Activated CD8-positive, alpha-beta memory T cell treated with anti-CD3 and anti-CD28 coated beads, Interleukin-2, amount 10 ng/mL, durations not matched to agents 7 days and 5 days (primary cell): ENCODE measurements around the gene QSER1. TPM values are rescaled to one million over a fixed set of nuclear protein-coding genes. Genes with fewer than 3 reads are reported as not detected.
"Not testable (repeated sequence)": the region's sequence is repeated elsewhere in the genome, so short reads cannot be mapped to it uniquely, and the experiment has no call there.

Experiments used
- ATAC-seq: fragments of 150-1000 bp; cut with Tn5 transposase; one replicate; pipeline ENCODE4 v1.10.0; 2021; ENCODE audit warnings: moderate library complexity
- CTCF ChIA-PET: fragments of 350-600 bp; sonication (Branson Sonifier 250); formaldehyde crosslinking; loops from one replicate; lab custom pipeline; 2021; ENCODE audit warnings: antibody characterized with exemption; lab: Charles Lee
- DNase-seq: peaks from one replicate; pipeline ENCODE4 v3.0.0-alpha.2; 2020
- H3K27ac Mint-ChIP-seq: one replicate; pipeline ENCODE4 v1.8.0; 2021; ENCODE audit warnings: mild to moderate bottlenecking, mixed read lengths
- H3K27me3 Mint-ChIP-seq: one replicate; pipeline ENCODE4 v1.8.0; 2021; ENCODE audit warnings: mixed read lengths
- H3K36me3 Mint-ChIP-seq: one replicate; pipeline ENCODE4 v1.8.0; 2021; ENCODE audit warnings: mild to moderate bottlenecking, mixed read lengths
- H3K4me1 Mint-ChIP-seq: one replicate; pipeline ENCODE4 v1.8.0; 2021; ENCODE audit warnings: mixed read lengths
- H3K4me3 Mint-ChIP-seq: one replicate; pipeline ENCODE4 v1.8.0; 2021; ENCODE audit warnings: mild to moderate bottlenecking, moderate library complexity, mixed read lengths
- H3K9me3 Mint-ChIP-seq: one replicate; pipeline ENCODE4 v1.8.0; 2022; ENCODE audit warnings: low read depth, mixed read lengths
- total RNA-seq, 2 experiments: library from RNA; stranded (reverse); gene quantifications; one replicate each; pipeline ENCODE4 v1.2.3, GENCODE V29; 2021

The QSER1 gene
- total RNA-seq, 2 experiments from 2014 or later, result 8.0 to 11.6 TPM

DNA sequence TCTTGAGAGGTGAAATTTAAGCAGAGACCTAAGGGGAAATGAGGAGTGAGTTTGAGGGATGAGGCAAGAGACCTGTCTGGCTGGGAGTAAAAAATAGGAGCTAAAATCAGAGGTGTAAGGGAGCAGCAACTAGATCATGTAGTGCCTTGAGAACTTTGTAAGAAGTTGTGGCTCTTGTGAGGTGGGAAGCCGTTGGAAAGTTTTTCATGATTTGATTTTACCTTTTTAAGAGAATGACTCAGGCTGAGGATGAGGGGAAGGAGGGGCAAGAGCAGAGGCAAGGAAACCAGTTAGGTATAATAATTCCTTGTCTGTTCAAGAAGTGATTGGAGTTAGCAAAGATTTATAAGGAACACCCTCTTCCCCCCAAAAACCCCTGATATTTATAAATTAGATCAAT lies 25.8 kb downstream of the QSER1 start:
- DNase-seq, result no peak
- no peak overlapping the region for H3K4me3 Mint-ChIP-seq
- no peaks in the 10 kb centered on the region for H3K27me3 Mint-ChIP-seq
- H3K4me1 Mint-ChIP-seq, result peaks cover 21% of the 10 kb centered on the region
- peaks cover 4% of the 10 kb centered on the region for H3K36me3 Mint-ChIP-seq
- H3K27ac Mint-ChIP-seq, result no peak overlapping the region
- no peaks in the 10 kb centered on the region for H3K9me3 Mint-ChIP-seq
- CTCF ChIA-PET, result no interaction called here
- no peak for ATAC-seq

DNA sequence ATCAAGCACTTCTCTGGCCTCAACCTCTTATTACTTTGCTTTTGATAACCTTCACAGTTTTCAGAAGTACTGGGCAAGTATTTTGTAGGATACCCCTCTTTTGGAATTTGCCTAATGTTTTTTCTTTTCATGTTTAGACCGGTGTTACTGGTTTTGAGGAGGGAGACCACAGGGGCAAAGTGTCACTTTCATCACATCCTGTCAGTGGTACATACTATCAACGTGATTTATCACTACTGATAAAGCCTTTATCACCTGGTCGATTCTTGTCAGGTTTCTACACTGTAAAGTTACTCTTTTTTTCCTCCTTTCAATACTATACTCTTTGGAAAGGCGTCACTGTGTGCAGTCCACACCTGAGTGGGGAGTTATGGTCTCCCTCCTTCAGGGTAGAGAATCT lies 26.7 kb downstream of the QSER1 start:
- CTCF ChIA-PET, result no interaction called here
- Mint-ChIP-seq H3K9me3 (no peaks in the 10 kb centered on the region), H3K27ac (no peak overlapping the region), H3K4me1 (peaks cover 21% of the 10 kb centered on the region), H3K27me3 (no peaks in the 10 kb centered on the region), H3K36me3 (peaks cover 2% of the 10 kb centered on the region), H3K4me3 (no peak overlapping the region)
- DNase-seq (no peak), ATAC-seq (peak; percentile 30)

DNA sequence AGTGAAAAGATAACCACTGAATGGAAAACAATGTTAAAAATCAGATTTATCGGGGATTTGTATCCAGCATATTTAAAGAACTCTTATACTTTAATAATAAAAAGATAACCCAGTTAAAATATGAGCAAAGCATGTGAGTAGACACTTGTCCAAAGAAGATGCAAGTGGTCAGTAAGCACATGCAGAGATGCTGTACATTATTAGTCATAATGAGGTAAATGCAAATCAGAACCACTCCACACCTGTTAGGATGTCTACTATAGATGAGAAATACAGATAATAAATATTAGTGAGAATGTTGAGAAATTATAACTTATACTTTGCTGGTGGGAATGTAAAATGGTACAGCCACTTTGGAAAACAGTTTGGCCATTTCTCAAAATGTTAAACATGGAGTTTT lies 28.0 kb downstream of the QSER1 start:
- ATAC-seq (no peak), DNase-seq (no peak)
- peaks cover 2% of the 10 kb centered on the region for H3K36me3 Mint-ChIP-seq
- H3K4me3 Mint-ChIP-seq, result no peak overlapping the region
- H3K27me3 Mint-ChIP-seq, result no peaks in the 10 kb centered on the region
- CTCF ChIA-PET, result no interaction called here
- H3K4me1 Mint-ChIP-seq, result peaks cover 21% of the 10 kb centered on the region
- H3K27ac Mint-ChIP-seq, result no peak overlapping the region
- no peaks in the 10 kb centered on the region for H3K9me3 Mint-ChIP-seq

DNA sequence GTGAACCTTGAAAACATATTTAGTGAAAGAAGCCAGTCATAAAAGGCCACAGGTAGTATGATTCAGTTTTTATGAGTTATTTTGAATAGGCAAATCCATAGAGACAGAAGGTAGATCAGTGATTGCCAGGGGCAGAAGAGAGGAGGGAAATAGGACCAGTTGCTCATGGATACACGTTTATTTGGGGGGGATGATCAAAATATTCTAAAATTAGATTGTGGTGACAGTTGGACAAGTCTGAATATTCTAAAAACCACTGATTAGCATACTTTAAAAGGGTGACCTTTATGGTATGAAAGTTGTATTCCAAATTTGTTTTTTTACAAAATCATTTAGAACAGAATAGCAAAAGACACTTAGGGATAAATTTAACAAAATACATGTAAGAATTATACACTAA lies 28.6 kb downstream of the QSER1 start:
- CTCF ChIA-PET, result no interaction called here
- no peak overlapping the region for H3K27ac Mint-ChIP-seq

DNA sequence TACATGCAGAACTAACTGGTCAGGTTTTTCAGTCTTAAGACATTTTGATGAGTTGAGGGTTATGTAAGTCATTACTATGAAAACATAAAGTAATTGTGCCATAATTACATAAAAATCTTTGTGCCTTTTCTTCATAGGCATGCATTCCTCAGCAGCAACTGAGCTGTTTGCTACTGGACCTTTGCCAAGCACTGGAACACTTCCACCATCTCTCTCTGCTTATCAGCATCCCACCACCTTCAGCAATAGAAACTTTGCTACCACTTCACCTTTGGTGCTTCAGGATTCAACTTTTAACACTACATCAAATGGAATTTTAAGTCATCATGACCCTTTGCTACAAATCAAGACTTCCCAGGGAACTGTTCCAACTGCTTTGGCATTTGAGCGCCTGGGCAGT lies 39.0 kb downstream of the QSER1 start:
- CTCF ChIA-PET, result interaction anchor here (1.5 to 1.7 kb wide), 2 partner anchors 37 to 38 kb away, joined by 3 to 4 read pairs; no protein-coding TSS in a partner anchor
- no peak overlapping the region for H3K27ac Mint-ChIP-seq
- H3K36me3 Mint-ChIP-seq, result peaks cover 48% of the 10 kb centered on the region
- no peak for DNase-seq
- H3K9me3 Mint-ChIP-seq, result no peaks in the 10 kb centered on the region
- ATAC-seq, result no peak
- no peaks in the 10 kb centered on the region for H3K27me3 Mint-ChIP-seq
- peaks cover 6% of the 10 kb centered on the region for H3K4me1 Mint-ChIP-seq
- no peak overlapping the region for H3K4me3 Mint-ChIP-seq

More for the DNA sequence above, 28.6 kb downstream of the QSER1 start:
- H3K36me3 Mint-ChIP-seq, result peaks cover 2% of the 10 kb centered on the region
- no peaks in the 10 kb centered on the region for H3K9me3 Mint-ChIP-seq
- no peak for ATAC-seq
- H3K4me1 Mint-ChIP-seq, result peaks cover 21% of the 10 kb centered on the region
- DNase-seq, result no peak
- H3K4me3 Mint-ChIP-seq, result no peak overlapping the region
- no peaks in the 10 kb centered on the region for H3K27me3 Mint-ChIP-seq

DNA sequence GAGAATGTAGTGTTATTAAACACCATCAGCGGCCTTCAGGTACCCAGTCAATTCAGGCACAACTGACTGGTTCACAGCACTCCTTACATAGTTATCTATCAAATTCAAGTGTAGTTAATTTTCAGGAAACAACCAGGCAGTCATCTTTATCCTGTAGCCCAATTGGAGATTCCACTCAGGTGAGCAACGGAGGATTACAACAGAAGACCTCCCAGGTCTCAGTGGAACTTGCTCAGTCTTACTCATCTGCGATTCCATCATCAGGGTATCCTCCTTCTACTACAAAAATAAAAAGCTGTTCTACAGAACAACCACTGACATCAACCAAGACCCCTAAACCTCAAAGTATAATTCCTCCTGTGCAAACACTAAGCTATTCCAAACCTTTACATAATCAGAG lies 39.6 kb downstream of the QSER1 start:
- Mint-ChIP-seq H3K27me3 (no peaks in the 10 kb centered on the region), H3K36me3 (peaks cover 53% of the 10 kb centered on the region), H3K9me3 (no peaks in the 10 kb centered on the region), H3K4me3 (no peak overlapping the region), H3K4me1 (peaks cover 6% of the 10 kb centered on the region), H3K27ac (no peak overlapping the region)
- ATAC-seq, result no peak
- CTCF ChIA-PET, result interaction anchor here (1.5 to 1.7 kb wide), 2 partner anchors 37 to 39 kb away, joined by 3 to 4 read pairs; no protein-coding TSS in a partner anchor
- no peak for DNase-seq

DNA sequence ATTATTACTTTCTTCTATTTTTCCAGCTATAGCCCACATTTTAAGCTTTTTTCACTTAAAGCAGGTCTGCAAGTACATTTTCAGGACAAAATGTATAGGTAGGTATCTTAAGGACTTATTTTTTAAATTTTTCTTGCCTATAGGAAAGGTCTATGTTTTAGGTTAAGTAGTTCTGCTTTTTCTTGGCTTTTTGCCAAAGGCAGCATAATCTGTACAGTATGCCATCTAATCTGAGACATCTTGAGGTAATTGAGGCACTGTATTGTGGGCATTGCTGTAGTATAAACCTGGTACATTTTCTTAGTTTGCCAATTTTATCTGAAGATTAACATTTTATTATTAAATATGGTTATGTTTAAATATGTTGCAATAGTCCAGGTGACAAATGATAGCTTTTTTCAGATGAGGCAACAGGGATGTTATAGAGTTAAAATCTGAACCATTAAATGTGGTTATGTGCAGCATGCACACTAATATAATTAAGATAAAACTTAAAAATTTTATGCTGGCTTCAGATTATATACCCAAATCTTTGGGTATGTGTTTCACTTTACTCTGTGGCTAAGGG lies 42.9 kb downstream of the QSER1 start:
- DNase-seq, result no peak
- H3K27me3 Mint-ChIP-seq, result no peaks in the 10 kb centered on the region
- peaks cover 63% of the 10 kb centered on the region for H3K36me3 Mint-ChIP-seq
- no peak for ATAC-seq
- CTCF ChIA-PET, result no interaction called here
- no peak overlapping the region for H3K27ac Mint-ChIP-seq
- H3K4me1 Mint-ChIP-seq, result peaks cover 16% of the 10 kb centered on the region
- H3K9me3 Mint-ChIP-seq, result no peaks in the 10 kb centered on the region
- no peak overlapping the region for H3K4me3 Mint-ChIP-seq

DNA sequence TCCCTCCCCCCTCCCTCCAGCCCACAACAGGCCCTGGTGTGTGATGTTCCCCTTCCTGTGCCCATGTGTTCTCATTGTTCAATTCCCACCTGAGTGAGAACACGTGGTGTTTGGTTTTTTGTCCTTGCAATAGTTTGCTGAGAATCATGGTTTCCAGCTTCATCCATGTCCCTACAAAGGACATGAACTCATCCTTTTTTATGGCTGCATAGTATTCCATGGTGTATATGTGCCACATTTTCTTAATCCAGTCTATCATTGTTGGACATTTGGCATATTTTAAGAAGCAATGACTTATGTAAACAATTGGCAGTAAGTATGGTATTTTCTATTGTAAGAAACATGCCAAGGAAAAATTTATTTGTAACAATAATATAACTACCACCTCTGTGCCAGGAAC lies 43.6 kb downstream of the QSER1 start:
- H3K27ac Mint-ChIP-seq, H3K27me3 Mint-ChIP-seq, H3K9me3 Mint-ChIP-seq, ATAC-seq, DNase-seq, H3K4me3 Mint-ChIP-seq: not testable (repeated sequence)
- Mint-ChIP-seq H3K4me1 (peaks cover 20% of the 10 kb centered on the region), H3K36me3 (peaks cover 67% of the 10 kb centered on the region)
- CTCF ChIA-PET, result interaction anchor here (1.9 kb wide), 1 partner anchor 129 kb away, joined by 6 read pairs; no protein-coding TSS in a partner anchor

DNA sequence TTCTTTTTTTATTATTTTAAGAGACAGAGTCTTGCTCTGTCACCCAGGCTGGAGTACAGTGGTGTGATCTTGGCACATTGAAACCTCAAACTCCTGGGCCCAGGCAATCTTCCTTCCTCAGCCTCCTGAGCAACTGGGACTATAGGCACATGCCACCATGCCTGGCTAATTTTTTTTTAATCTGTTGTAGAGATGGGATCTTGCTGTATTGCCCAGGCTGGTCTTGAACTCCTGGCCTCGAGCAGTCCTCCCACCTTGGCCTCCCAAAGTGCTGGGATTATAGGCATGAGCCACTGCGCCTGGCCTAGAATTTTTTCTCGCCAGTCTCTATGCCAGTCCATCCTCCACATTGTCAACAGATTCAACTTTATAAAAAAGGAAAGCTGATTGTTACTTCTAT lies 44.7 kb downstream of the QSER1 start:
- not testable (repeated sequence) for H3K27ac Mint-ChIP-seq, ATAC-seq, H3K4me3 Mint-ChIP-seq, H3K9me3 Mint-ChIP-seq, H3K27me3 Mint-ChIP-seq, DNase-seq
- CTCF ChIA-PET, result interaction anchor here (1.9 kb wide), 1 partner anchor 128 kb away, joined by 6 read pairs; no protein-coding TSS in a partner anchor
- peaks cover 23% of the 10 kb centered on the region for H3K4me1 Mint-ChIP-seq
- peaks cover 61% of the 10 kb centered on the region for H3K36me3 Mint-ChIP-seq

DNA sequence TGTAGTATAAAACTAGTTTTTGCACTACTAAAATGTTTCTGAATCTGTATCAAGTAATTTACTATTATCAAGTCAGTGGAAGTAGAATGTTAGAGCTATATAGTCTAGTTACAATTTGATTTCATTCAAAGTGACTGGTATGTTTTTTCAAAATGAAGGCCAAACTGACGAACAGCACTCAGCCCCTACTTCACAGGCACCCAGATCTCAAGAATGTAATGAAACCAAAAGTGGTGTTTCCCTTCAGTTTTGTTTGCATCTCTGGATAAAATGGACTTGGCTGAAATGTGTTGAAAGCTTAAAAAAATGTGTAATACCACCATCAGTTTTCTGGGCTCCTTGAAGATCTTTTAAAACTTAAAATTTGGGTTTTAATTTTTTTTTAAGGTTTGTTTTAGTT lies 46.4 kb downstream of the QSER1 start:
- H3K36me3 Mint-ChIP-seq, result peaks cover 47% of the 10 kb centered on the region
- no peak for DNase-seq
- no peak overlapping the region for H3K4me3 Mint-ChIP-seq
- ATAC-seq, result no peak
- H3K27me3 Mint-ChIP-seq, result no peaks in the 10 kb centered on the region
- CTCF ChIA-PET, result interaction anchor here (2.1 kb wide), 1 partner anchor 17 kb away, joined by 4 read pairs; no protein-coding TSS in a partner anchor
- H3K9me3 Mint-ChIP-seq, result no peaks in the 10 kb centered on the region
- no peak overlapping the region for H3K27ac Mint-ChIP-seq
- peaks cover 23% of the 10 kb centered on the region for H3K4me1 Mint-ChIP-seq

DNA sequence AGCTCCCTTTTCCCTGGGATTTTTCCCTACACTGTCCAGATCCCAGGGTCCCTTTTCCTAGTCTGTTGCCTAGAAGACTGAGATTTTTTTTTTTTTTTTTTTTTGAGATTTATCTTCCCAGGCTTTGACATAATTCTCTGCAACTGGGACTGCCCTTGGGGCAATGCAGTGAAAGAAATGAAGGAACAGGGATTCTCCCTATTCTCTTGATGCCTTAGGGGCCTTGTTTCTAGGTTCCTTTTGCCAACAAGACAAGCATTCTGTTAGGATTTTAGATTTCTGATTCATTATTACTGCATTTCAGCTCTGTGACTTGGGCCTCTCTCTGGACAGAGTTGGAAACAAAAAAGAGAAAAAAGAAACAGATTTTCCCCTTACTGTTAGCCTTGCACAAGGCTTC lies 47.3 kb downstream of the QSER1 start:
- Mint-ChIP-seq H3K27me3 (no peaks in the 10 kb centered on the region), H3K4me3 (no peak overlapping the region), H3K36me3 (peaks cover 39% of the 10 kb centered on the region), H3K27ac (no peak overlapping the region), H3K4me1 (peaks cover 23% of the 10 kb centered on the region), H3K9me3 (no peaks in the 10 kb centered on the region)
- ATAC-seq, result no peak
- CTCF ChIA-PET, result interaction anchor here (2.1 kb wide), 1 partner anchor 16 kb away, joined by 4 read pairs; no protein-coding TSS in a partner anchor
- DNase-seq, result no peak

DNA sequence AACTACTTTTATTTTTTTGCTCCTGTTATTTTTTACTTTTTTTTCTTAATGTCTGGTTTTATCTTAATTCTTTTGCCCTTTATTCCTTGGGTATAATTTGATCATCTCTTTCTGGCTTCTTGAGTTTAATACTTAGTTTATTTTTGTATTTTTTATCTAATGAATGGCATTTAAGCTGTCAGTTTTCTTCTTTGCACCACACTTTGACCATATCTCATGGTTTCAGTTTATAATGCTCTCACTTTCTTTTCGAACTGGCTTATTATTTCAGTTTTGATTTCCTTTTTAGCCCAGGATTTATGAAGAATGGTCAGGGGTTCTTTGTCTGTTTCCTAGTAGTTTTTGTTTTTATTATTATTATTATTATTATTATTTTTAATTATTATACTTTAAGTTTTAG lies 48.3 kb downstream of the QSER1 start:
- H3K27me3 Mint-ChIP-seq, result no peaks in the 10 kb centered on the region
- H3K36me3 Mint-ChIP-seq, result peaks cover 36% of the 10 kb centered on the region
- ATAC-seq (no peak), DNase-seq (no peak)
- CTCF ChIA-PET, result interaction anchor here (2.1 kb wide), 1 partner anchor 15 kb away, joined by 4 read pairs; no protein-coding TSS in a partner anchor
- no peak overlapping the region for H3K27ac Mint-ChIP-seq
- H3K4me1 Mint-ChIP-seq, result peaks cover 23% of the 10 kb centered on the region
- no peaks in the 10 kb centered on the region for H3K9me3 Mint-ChIP-seq
- H3K4me3 Mint-ChIP-seq, result no peak overlapping the region

DNA sequence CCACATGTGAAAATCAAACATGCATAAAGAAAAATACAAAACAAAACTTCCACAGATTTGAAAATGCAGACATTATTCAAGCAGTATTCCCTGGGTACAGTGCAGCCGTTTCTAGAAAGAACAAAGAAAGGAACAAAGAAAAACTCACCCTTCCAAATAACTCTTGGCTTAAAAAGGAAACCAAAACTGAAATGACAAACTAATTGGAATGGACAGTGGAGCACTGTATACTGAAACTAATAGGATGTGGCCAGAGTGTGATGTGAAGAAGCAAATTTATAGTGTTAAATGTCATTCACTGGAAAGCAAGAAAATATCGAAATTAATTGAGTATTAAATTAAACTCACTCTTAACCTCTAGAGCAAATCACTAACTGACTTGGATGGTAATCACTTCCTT lies 55.4 kb downstream of the QSER1 start:
- CTCF ChIA-PET, result no interaction called here
- Mint-ChIP-seq H3K27ac (no peak overlapping the region), H3K36me3 (peaks cover 21% of the 10 kb centered on the region), H3K9me3 (peaks cover 9% of the 10 kb centered on the region), H3K4me1 (peaks cover 2% of the 10 kb centered on the region), H3K27me3 (no peaks in the 10 kb centered on the region), H3K4me3 (no peak overlapping the region)
- DNase-seq (no peak), ATAC-seq (no peak)

DNA sequence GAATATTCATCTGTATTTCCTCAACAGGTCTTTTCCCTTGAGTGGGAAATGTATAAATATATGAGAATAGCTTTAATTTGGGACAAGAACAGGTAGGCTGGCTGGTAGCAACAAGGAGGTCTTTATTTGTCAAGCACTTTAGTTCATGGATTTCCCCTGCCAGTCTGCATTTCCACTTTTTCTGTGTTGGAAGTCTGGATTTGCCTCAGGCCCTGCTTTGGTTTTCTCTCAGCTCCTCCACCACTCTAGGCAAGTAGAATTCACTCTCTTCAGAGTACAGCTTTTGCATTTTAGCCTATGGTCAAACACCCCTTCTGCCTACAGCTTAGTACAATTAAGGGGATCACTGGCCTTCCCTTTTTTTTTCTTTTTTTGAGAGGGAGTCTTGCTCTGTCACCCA lies 57.1 kb downstream of the QSER1 start:
- DNase-seq (no peak), ATAC-seq (no peak)
- H3K4me3 Mint-ChIP-seq, result no peak overlapping the region
- no peaks in the 10 kb centered on the region for H3K27me3 Mint-ChIP-seq
- peaks cover 19% of the 10 kb centered on the region for H3K36me3 Mint-ChIP-seq
- peaks cover 9% of the 10 kb centered on the region for H3K9me3 Mint-ChIP-seq
- H3K27ac Mint-ChIP-seq, result no peak overlapping the region
- CTCF ChIA-PET, result no interaction called here
- peaks cover 2% of the 10 kb centered on the region for H3K4me1 Mint-ChIP-seq
